Thyroid gland (tissue), 4 donors: ENCODE data around the gene MEIOC. TPM values are rescaled to one million over a fixed set of nuclear protein-coding genes. Genes with fewer than 3 reads are reported as not detected.
A peak's percentile ranks its signal among the peaks of the same experiment; 100 is the strongest.
"Not testable (repeated sequence)": the region's sequence is repeated elsewhere in the genome, so short reads cannot be mapped to it uniquely, and the experiment has no call there.

ENCODE experiments used
- DNase-seq, 2 donors: peaks; one replicate each; pipeline ENCODE4 v3.0.0-alpha.2; 2019
- H3K27ac ChIP-seq, 3 donors: fragments of 200-600 bp; sonication (generic); 1 replicate in 2 of 3; 2 replicates in 1 of 3; pipeline ENCODE4 v1.5.1; 2016 to 2019; ENCODE audit warnings: mild to moderate bottlenecking in 1 of 3, moderate library complexity in 1 of 3
- H3K27me3 ChIP-seq: fragments of 200-600 bp; sonication (generic); one replicate; pipeline ENCODE4 v1.5.1; 2019
- H3K36me3 ChIP-seq, 2 donors: fragments of 200-600 bp; sonication (generic); one replicate each; pipeline ENCODE4 v1.5.1; 2016 to 2019
- H3K4me1 ChIP-seq, 2 donors: fragments of 200-600 bp; sonication (generic); one replicate each; pipeline ENCODE4 v1.5.1; 2017 to 2019
- H3K4me3 ChIP-seq, 3 donors: fragments of 200-600 bp; sonication (generic); replicated peaks in 1 of 3; 1 replicate in 2 of 3; 2 replicates in 1 of 3; pipeline ENCODE4 v1.5.1; 2016; ENCODE audit warnings: mild to moderate bottlenecking in 1 of 3
- H3K9me3 ChIP-seq: fragments of 200-600 bp; sonication (generic); one replicate; pipeline ENCODE4 v1.5.1; 2017
- POLR2A ChIP-seq, 2 donors: fragments of 450-650 bp; IDR thresholded peaks; one replicate each; pipeline ENCODE4 v1.6.1; 2017; ENCODE audit warnings: antibody characterized with exemption in 2 of 2, mild to moderate bottlenecking in 2 of 2, moderate library complexity in 1 of 2
- WGBS, 2 donors: methylation state at CpG; one replicate each; pipeline ENCODE4 v1.1.5; 2017; 5-methylcytosine and 5-hydroxymethylcytosine counted together
- intact Hi-C: fragments of 100-400 bp; cut with DNase I; formaldehyde crosslinking; loops from one replicate; pipeline ENCODE4 v1.15.1; 2023
- total RNA-seq, 4 donors: library from RNA; depleted of rRNA; stranded (reverse); fragments of >200 nt; gene quantifications; one replicate each; pipeline ENCODE4 v1.2.3, GENCODE V29; 2016
- TF ChIP-seq, protein P1 (sequence below), 6 experiments: fragments of 200-600 bp in 3 of 6; fragments of 450-650 bp in 3 of 6; sonication (generic) in 3 of 6; IDR thresholded peaks; one replicate each; pipeline ENCODE4 v1.5.1; 2016 to 2019; ENCODE audit warnings: antibody characterized with exemption in 6 of 6, mild to moderate bottlenecking in 2 of 6, inconsistent platforms in 1 of 6, moderate library complexity in 1 of 6

The MEIOC gene
- total RNA-seq, 4 donors from 2014 or later: 0.27 to 0.33 TPM; not detected in 2

DNA sequence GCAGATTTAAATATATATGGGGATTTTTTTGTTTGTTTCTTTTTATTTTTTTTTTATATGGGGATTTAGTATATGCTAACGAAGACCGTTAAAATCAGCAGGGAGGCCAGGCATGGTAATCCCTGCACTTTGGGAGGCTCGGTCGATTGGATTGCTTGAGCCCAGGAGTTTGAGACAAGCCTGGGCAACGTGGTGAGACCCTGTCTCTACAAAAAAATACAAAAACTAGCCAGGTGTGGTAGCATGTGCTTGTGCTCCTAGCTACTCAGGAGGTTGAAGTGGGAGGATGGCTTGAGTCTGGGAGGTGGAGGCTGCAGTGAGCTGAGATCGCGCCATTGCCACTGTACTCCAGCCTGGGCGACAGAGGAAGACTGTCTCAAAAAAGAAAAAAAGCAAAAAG is 22.3 kb upstream of the MEIOC start:
- Histone ChIP-seq H3K27me3 (no peaks in the 10 kb centered on the region), H3K4me3 (no peak overlapping the region), H3K9me3 (no peaks in the 10 kb centered on the region), H3K4me1 (no peaks in the 10 kb centered on the region), H3K36me3 (no peaks in the 10 kb centered on the region), H3K27ac (no peak overlapping the region)
- no peak for TF ChIP-seq POLR2A (IDR thresholded peaks at IDR 0.05)
- TF ChIP-seq, protein P1, sequence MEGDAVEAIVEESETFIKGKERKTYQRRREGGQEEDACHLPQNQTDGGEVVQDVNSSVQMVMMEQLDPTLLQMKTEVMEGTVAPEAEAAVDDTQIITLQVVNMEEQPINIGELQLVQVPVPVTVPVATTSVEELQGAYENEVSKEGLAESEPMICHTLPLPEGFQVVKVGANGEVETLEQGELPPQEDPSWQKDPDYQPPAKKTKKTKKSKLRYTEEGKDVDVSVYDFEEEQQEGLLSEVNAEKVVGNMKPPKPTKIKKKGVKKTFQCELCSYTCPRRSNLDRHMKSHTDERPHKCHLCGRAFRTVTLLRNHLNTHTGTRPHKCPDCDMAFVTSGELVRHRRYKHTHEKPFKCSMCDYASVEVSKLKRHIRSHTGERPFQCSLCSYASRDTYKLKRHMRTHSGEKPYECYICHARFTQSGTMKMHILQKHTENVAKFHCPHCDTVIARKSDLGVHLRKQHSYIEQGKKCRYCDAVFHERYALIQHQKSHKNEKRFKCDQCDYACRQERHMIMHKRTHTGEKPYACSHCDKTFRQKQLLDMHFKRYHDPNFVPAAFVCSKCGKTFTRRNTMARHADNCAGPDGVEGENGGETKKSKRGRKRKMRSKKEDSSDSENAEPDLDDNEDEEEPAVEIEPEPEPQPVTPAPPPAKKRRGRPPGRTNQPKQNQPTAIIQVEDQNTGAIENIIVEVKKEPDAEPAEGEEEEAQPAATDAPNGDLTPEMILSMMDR (IDR thresholded peaks at IDR 0.05): no peak
- intact Hi-C loops: no loop called here
- no peak for DNase-seq
- WGBS, 2 donors: 71 to 76% methylated on average over 8 of the region's 8 CpGs

DNA sequence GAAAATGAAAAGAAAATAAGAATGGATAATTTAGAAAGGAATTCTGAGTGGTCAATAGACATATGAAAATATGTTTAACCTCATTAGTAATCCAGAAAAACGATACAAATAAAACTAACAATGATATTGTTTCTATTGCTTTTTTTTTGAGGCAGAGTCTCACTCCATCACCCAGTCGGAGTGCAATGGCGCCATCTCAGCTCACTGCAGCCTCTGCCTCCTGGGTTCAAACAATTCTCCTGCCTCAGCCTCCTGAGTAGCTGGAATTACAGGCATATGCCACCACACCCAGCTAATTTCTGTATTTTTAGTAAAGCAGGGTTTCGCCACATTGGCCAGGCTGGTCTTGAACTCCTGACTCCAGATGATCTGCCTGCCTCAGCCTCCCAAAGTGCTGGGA is 21.9 kb upstream of the MEIOC start:
- WGBS, 2 donors: 59 to 67% methylated on average over 4 of the region's 4 CpGs
- H3K27me3 ChIP-seq, H3K4me1 ChIP-seq, H3K36me3 ChIP-seq, H3K9me3 ChIP-seq, DNase-seq, H3K27ac ChIP-seq, intact Hi-C loops, H3K4me3 ChIP-seq: not testable (repeated sequence)

DNA sequence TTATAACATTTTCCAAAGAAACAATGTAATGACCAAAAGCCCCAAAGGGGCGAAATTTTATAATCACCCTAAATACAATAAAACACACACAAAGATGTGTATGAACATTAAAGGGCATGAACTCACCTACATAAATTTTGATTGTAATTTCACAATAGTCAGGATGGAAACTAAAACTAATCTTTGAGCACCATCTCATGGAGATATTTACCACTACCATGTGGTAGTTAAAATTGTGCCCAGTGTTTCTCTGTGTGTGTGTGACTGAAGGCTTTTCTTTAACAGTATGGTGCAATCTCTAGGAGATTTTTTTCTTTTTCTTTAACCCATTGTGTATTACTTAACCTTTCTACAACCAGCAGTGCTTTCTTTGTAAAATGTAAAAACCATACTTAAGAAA is 19.7 kb upstream of the MEIOC start:
- no peaks in the 10 kb centered on the region for H3K4me1 ChIP-seq
- TF ChIP-seq POLR2A (IDR thresholded peaks at IDR 0.05): no peak
- TF ChIP-seq, protein P1 (IDR thresholded peaks at IDR 0.05): peak in 4 of 6 experiments; percentile 20 to 57 (median 49)
- no peaks in the 10 kb centered on the region for H3K36me3 ChIP-seq
- intact Hi-C loops: loop anchor here (5.0 kb wide), 1 partner anchor 104 kb away; no protein-coding TSS in a partner anchor
- DNase-seq: no peak
- no peaks in the 10 kb centered on the region for H3K9me3 ChIP-seq
- H3K4me3 ChIP-seq: no peak overlapping the region
- 61 to 64% methylated on average over 1 of the region's 1 CpG for WGBS, 2 donors
- H3K27me3 ChIP-seq: no peaks in the 10 kb centered on the region
- no peak overlapping the region for H3K27ac ChIP-seq

DNA sequence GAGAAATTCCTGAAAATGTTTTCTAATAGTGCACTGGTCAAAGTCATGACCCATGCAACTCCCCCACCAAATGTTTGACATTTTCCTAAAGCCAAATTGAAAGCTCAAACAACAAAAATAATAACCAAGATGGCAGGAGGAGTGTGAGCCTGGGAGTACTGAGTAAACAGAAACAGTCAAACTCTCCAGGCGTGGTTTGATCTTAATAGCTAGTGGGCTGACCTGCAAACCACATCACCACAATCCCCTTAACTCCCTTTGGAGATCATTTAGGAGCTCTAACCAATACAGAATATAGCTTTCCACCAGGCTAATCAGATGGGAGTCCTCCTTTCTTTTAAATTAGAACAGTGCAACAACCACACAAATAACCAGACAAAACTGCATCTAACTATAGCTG is 19.2 kb upstream of the MEIOC start:
- Histone ChIP-seq H3K9me3 (no peaks in the 10 kb centered on the region), H3K27ac (no peak overlapping the region), H3K27me3 (no peaks in the 10 kb centered on the region), H3K36me3 (no peaks in the 10 kb centered on the region), H3K4me1 (no peaks in the 10 kb centered on the region), H3K4me3 (no peak overlapping the region)
- DNase-seq: no peak
- intact Hi-C loops: loop anchor here (5.0 kb wide), 1 partner anchor 105 kb away; no protein-coding TSS in a partner anchor
- TF ChIP-seq, protein P1 (IDR thresholded peaks at IDR 0.05): no peak
- no peak for TF ChIP-seq POLR2A (IDR thresholded peaks at IDR 0.05)
- 85 to 93% methylated on average over 1 of the region's 1 CpG for WGBS, 2 donors

DNA sequence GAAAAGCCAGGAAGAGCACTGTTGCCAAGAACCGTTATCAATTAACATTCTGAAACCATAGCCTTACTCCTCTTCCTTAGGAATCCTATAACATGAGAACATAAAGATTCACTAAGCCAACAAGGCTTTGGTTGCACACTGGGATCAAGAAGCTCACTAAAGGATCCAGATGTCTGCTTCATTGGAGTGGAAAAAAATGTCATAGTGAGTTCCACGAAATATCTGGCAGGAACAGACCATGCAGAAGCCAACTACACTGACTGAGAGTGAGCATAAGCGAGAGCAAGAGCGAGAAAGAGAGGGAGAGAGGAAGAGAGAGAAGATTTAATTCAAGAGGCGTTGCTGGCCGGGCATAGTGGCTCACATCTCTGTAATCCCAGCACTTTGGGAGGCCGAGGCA is 13.4 kb upstream of the MEIOC start:
- Histone ChIP-seq H3K4me1 (no peaks in the 10 kb centered on the region), H3K9me3 (no peaks in the 10 kb centered on the region), H3K36me3 (no peaks in the 10 kb centered on the region), H3K4me3 (no peak overlapping the region), H3K27ac (no peak overlapping the region), H3K27me3 (no peaks in the 10 kb centered on the region)
- no peak for TF ChIP-seq POLR2A (IDR thresholded peaks at IDR 0.05)
- TF ChIP-seq, protein P1 (IDR thresholded peaks at IDR 0.05): no peak
- intact Hi-C loops: no loop called here
- 30 to 40% methylated on average over 7 of the region's 7 CpGs for WGBS, 2 donors
- peak in 1 of 2 donors; percentile 16 for DNase-seq

DNA sequence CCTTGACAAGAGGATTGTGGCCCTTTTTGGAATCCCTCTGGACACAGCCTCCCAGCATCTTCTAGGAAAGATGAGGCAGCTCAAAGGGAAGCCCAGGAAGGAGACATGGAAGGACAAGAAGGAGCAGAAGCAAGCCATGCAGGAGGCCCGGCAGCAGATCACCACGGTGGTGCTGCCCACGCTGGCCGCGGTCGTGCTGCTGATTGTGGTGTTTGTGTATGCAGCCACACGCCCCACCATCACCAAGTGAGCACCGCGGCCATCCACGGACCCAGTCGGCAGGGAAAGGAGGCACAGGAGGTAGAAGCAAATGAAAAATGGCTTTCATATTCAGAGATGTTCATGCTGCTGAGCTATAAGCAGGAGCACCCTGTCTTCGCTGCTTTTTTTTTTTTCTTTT is 10.9 kb upstream of the MEIOC start:
- Histone ChIP-seq H3K27ac (no peak overlapping the region), H3K9me3 (no peaks in the 10 kb centered on the region), H3K36me3 (no peaks in the 10 kb centered on the region), H3K4me1 (no peaks in the 10 kb centered on the region), H3K4me3 (no peak overlapping the region), H3K27me3 (no peaks in the 10 kb centered on the region)
- TF ChIP-seq, protein P1 (IDR thresholded peaks at IDR 0.05): no peak
- no peak for TF ChIP-seq POLR2A (IDR thresholded peaks at IDR 0.05)
- DNase-seq: no peak
- intact Hi-C loops: no loop called here
- 83 to 86% methylated on average over 12 of the region's 12 CpGs for WGBS, 2 donors
